NCI-H69 (cell line): ENCODE results near the gene ERI3.
A peak's percentile ranks its signal among the peaks of the same experiment; 100 is the strongest.

Experiments
- DNase-seq: peaks from one replicate; lab custom pipeline; 2025; lab: John Stamatoyannopoulos, UW

ERI3 gene, protein sequence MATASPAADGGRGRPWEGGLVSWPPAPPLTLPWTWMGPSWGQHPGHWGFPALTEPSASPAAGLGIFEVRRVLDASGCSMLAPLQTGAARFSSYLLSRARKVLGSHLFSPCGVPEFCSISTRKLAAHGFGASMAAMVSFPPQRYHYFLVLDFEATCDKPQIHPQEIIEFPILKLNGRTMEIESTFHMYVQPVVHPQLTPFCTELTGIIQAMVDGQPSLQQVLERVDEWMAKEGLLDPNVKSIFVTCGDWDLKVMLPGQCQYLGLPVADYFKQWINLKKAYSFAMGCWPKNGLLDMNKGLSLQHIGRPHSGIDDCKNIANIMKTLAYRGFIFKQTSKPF

GRCh38 chr1:44354840-44355581 lies at the start of gene ERI3:
Gene ERI3, minus strand, starts transcription at chr1:44355257. Its CDS starts 231 bp downstream, at chr1:44355026.
- peak; percentile 97 for DNase-seq

- no peak for DNase-seq
Observed at GRCh38 chr1:44401256-44402228, 46.5 kb upstream of the ERI3 start.

DNA sequence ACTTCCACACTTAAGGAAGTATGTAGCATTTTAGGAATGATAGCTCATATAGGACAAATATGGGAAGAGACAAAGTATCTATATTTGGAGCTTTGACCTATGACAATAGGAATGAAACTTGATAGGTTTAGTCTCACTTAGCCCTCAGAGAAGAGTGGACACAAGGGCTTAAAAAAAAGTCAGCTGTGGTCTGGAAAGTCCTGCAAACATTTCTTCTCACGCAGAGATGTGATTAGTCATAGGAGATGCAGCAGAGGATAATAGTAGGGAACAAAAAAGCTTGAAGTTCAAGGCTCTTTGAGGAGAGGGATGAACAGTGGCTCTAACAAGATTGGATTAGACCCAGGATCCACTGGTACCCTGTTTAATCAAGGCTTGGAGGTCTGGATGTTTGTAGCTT lies 35.2 kb upstream of the ERI3 start:
- no peak for DNase-seq

GRCh38 chr1:44389437-44389836 lies 34.4 kb upstream of the ERI3 start:
- DNase-seq: no peak

DNA sequence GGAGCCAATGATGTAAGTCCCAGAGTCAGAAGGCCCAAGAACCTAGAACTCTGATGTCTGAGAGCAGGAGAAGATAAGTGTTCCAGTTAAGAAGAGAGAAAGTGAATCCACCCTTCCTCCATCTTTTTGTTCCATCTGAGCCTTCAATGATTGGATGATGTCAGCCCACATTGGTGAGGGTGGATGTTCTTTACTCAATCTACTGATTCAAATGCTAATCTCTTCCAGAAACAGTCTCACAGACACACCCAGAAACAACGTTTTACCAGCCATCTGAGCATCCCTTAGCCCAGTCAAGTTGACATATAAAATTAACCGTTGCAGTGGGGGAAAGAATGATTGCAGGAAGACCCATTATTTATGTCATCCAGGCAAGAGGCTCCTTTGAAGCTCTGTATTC lies 33.5 kb upstream of the ERI3 start:
- DNase-seq: no peak

- no peak for DNase-seq
Observed at GRCh38 chr1:44380666-44381177, 25.7 kb upstream of the ERI3 start.

DNA sequence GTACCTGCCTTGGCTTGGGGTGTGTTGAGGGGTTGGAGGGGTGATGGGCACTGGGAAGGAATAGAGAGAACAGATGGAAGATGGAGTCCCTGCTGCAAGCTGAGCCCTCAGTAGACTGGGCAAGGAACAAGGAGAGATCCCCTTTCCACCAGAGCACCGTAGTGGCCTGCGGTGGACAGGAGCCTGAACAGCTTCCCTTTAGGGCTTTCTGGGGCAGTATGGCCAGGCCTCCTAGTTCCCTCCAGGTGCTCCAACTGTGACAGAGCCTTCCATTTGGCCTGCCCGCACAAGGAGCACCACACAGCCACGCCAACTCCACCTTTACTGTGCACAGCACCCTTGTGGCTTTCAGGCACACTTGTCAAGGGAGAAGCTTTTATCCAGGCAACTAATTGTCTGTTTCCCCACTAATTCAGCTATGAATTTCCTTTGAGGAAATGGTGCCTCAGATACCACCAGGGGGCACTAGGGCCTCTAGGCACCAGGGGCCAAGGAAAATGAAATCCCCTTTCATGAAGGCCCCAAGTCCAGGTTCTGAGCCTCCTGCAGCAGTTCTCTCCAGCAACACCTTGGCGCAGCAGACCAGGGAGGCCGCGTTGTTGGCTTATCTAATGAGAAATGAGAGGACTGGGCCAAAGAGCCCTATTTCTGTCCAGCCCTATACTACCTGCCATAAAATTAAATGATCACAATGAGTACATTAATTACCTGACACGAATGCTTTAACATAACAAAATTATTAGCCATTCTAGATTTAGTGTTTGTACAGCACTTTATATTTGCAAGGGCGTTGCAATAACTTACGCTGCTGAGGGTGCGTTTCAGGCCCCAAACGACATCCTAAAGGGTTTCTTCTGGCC lies 23.1 kb upstream of the ERI3 start:
- DNase-seq: peak; percentile 79

DNA sequence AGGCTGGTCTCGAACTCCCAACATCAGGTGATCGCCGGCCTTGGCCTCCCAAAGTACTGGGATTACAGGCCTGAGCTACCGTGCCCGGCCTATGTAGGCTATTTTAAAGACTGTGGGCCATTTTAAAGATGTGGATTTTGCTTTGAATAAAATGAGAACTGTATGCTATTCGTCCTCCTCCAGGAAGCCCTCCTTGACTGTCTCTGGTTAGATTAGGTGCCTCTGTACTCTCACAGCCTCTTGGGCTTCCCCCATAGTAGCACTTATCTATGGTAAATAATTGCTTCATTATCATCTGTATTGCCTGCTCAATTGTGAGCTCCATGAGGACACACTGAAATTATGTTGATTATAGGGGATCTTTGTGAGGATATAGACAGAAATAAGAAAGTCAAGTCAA lies 20.5 kb upstream of the ERI3 start:
- DNase-seq: no peak

DNA sequence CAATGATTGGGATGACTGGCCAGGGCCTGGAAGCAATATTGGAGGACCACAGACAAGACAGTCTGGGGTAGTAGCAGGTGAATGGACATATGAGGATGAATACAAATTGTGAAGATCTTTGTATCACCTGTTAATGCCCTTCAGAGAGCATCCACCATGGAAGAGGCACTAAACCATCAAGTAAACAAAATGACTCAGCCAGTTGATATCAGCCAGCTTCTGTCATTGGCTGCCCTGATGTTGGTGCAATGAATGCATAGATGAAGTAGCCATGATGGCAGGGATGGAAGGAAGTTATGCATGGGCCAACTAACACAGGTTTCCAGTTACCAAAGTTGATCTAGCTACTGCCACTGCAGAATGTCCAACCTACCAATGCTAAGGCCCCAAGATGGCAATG lies 16.1 kb upstream of the ERI3 start:
- DNase-seq: no peak

- no peak for DNase-seq
Observed at GRCh38 chr1:44368471-44369151, 13.6 kb upstream of the ERI3 start.

- DNase-seq: no peak
Observed at GRCh38 chr1:44367944-44368343, 12.9 kb upstream of the ERI3 start.

DNA sequence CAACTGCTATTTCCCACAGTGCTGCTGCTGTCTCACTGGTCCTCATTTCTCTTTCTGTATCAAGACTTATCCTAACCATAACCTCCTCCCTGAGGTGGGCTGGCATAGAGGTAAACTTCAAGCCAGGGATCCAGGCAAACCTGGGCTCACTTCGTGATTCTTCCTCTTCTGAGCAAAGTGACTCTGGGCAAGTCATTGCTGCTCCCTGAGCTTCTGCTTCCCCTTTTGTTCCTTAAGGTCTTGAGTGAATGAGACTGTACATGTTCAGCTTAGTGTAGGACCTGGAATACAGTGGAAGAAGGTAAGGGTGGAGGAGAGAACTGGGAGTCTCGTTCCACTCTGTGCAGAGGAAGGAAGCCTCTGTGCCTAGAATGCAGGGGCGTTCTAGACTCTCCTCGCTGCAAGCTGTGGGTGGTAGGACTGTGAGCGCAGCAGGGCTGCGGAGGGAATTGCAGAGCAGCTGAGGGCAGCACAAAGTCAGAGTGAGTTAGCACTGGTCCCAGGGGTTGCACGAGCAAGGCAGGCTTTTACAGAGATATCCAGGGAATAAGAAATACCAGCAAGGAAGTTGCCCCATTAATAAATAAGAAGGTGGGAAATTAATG lies 11.4 kb upstream of the ERI3 start:
- DNase-seq: no peak

GRCh38 chr1:44361478-44361877 lies 6.4 kb upstream of the ERI3 start:
- peak; percentile 12 for DNase-seq

DNA sequence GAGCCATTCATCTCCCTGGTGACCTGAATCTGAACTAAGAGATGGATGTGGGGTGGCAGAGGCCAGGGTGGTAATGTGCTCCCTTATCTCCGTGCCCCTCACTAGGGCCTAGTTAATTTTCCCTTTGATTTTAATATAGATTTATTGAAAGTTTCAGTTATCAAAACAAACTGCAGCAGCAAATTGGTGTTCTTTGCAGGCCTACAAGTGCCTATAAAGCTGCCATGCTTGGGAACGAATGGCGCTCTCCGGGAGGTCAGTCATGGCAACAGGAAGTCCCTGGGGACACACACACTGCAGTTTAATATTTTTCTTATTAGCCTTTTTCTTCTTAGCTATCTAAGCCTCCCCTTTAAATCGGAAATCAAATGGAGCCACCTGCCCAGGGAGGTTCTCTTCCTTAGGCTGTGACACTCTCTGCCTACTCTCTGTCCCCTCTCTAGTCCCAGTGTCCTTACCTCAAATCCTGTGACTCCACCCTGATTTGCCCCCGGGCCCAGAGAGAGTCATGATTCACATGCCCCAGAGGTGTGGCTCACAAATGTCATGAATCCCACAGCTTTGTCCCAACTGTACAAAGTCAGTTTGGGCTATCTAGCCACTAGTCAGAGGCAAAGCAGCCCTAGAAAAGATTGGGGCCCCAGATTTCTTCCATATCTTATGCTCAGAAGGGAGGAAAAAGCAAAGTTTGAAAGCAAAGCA lies 4.3 kb upstream of the ERI3 start:
- DNase-seq: peak; percentile 41

DNA sequence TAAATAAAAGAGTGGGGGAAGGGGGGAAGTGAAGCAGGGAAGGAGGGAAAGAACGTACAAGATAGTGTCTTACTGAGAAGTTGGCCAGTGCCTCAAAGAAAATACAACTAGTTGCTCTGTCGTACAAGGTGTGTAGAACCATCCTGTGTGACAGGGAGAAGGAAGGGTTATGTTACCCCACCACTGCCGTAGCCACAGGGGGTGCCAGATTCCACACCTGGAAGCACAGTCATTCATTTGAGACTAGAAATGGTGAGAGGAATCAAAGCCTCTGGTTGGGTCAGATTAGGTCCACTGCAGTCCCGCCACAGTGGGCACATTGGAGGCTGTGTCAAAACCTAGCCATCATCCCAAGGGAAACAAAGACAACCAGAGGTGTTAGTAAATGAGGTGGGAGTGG lies 2.7 kb upstream of the ERI3 start:
- no peak for DNase-seq

DNA sequence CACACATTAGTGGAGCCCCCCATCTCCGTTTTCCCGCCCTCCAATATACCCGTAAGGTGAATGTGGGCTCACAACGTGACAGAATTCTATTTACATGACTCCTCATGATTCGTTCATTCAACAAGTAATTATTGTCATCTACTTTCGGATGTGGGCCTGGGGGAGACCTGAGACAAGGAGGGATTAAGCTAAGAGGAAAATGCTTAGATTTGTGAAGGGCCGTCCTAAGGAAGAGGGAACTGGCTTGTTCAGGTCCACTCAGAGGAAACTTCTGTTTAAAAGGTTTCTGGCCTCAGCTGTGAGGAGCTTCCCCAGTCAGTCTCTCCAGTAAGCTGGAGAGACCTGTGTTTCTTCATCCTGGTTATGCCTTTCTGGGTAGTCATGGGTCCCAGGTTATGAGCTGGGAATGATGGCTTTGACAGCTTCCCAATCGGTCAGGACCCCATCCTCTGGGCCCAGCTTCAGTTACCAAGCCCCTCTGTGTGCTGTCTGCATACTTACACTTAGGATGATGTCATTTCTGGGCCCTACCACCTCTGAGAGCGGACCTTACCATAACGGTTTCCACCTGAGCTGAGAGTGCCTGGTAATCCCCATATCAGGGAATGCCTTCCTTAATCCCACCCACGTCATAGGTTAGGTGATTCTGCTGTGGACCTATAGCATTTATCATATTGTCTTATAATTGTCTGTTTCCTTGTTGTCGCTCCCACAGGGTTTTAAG lies 687 bp upstream of the ERI3 start:
- peak; percentile 21 for DNase-seq

GRCh38 chr1:44354268-44354839 lies 703 bp downstream of the ERI3 start:
- DNase-seq: no peak

DNA sequence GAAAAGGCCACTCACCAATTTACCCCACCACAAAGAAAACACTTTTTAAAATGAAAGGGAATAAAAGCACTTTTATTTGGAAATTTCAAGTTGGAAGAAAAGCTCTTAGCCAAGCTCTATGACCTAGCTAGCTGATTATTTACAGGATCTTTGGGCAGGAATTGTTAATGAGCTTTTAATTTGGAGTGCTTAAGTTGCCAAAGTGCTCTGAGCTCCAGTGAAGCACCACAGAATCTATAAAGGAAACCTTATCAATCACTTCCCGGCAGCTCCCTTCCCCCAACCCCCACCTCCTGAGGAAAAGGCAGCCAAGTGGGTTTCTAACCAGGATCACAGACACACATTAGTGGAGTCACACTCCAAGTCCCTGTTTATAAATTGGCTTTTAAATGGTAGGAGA lies 1.5 kb downstream of the ERI3 start:
- peak; percentile 2 for DNase-seq

DNA sequence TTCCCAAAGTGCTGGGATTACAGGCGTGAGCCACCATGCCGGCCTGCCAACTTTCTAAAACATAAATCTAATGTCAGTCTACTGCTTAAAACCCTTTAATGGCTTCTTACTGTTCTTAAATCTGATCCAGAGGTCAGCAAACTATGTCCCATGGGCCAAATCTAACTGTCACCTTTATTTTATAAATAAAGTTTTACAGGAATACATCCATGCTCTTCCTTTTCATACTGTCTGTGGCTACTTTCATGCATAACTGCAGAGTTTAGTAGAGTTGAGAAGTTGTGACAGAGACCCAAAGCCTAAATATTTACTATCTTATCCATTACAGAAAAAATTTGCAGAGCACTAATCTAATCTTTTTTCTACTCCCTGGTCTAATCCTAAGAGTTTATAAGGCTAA lies 3.8 kb downstream of the ERI3 start:
- no peak for DNase-seq
